IPS-20b (cell line): Measurements from ENCODE around the gene ULBP1.
"Not testable (repeated sequence)": the region's sequence is repeated elsewhere in the genome, so short reads cannot be mapped to it uniquely, and the experiment has no call there.

ENCODE experiments used
- H3K27ac ChIP-seq: one replicate; pipeline ENCODE4 v1.5.1; 2013; ENCODE audit warnings: low read length
- H3K27me3 ChIP-seq: 2 replicates; pipeline ENCODE4 v1.6.1; 2013; ENCODE audit warnings: mild to moderate bottlenecking, low read length, inconsistent platforms; ENCODE audit not compliant: insufficient read depth
- H3K36me3 ChIP-seq: 2 replicates; pipeline ENCODE4 v1.6.1; 2013; ENCODE audit warnings: low read depth, mild to moderate bottlenecking, inconsistent platforms, low read length, moderate library complexity; ENCODE audit not compliant: insufficient read depth
- H3K4me1 ChIP-seq: 2 replicates; pipeline ENCODE4 v1.6.1; 2013; ENCODE audit warnings: mild to moderate bottlenecking, control low read depth, inconsistent platforms, low read length, moderate library complexity; ENCODE audit not compliant: insufficient read depth
- H3K4me3 ChIP-seq: 2 replicates; pipeline ENCODE4 v1.5.1; 2013; ENCODE audit warnings: mild to moderate bottlenecking, low read length, inconsistent platforms
- H3K9ac ChIP-seq: 2 replicates; pipeline ENCODE4 v1.6.1; 2013; ENCODE audit warnings: low read depth, mild to moderate bottlenecking, inconsistent platforms, low read length, moderate library complexity
- H3K9me3 ChIP-seq: 2 replicates; pipeline ENCODE4 v1.6.1; 2013; ENCODE audit warnings: mild to moderate bottlenecking, low read depth, low read length, inconsistent platforms; ENCODE audit not compliant: insufficient read depth

Gene ULBP1

GRCh38 chr6:149946631-149947030, 17.1 kb upstream of the ULBP1 start:
- H3K27me3 ChIP-seq, result peaks cover 78% of the 10 kb centered on the region
- not testable (repeated sequence) for H3K4me1 ChIP-seq, H3K27ac ChIP-seq, H3K9ac ChIP-seq, H3K36me3 ChIP-seq, H3K4me3 ChIP-seq, H3K9me3 ChIP-seq

- peaks cover 78% of the 10 kb centered on the region for H3K27me3 ChIP-seq
- not testable (repeated sequence) for H3K36me3 ChIP-seq, H3K9me3 ChIP-seq, H3K9ac ChIP-seq, H3K4me3 ChIP-seq, H3K4me1 ChIP-seq, H3K27ac ChIP-seq
These were observed 16.2 kb upstream of the ULBP1 start for GRCh38 chr6:149947533-149947932.

GRCh38 chr6:149948011-149948410, 15.7 kb upstream of the ULBP1 start:
- Histone ChIP-seq H3K9ac (no peak overlapping the region), H3K4me3 (no peak overlapping the region), H3K9me3 (no peaks in the 10 kb centered on the region), H3K4me1 (no peaks in the 10 kb centered on the region), H3K27me3 (peaks cover 78% of the 10 kb centered on the region), H3K36me3 (no peaks in the 10 kb centered on the region), H3K27ac (no peak overlapping the region)

- Histone ChIP-seq H3K27me3 (peaks cover 78% of the 10 kb centered on the region), H3K27ac (no peak overlapping the region), H3K9me3 (no peaks in the 10 kb centered on the region), H3K9ac (no peak overlapping the region), H3K36me3 (no peaks in the 10 kb centered on the region), H3K4me3 (no peak overlapping the region), H3K4me1 (no peaks in the 10 kb centered on the region)
These were observed 15.1 kb upstream of the ULBP1 start for GRCh38 chr6:149948616-149949015.

- no peaks in the 10 kb centered on the region for H3K4me1 ChIP-seq
- no peak overlapping the region for H3K4me3 ChIP-seq
- H3K27ac ChIP-seq, result no peak overlapping the region
- no peaks in the 10 kb centered on the region for H3K36me3 ChIP-seq
- peaks cover 89% of the 10 kb centered on the region for H3K27me3 ChIP-seq
- no peaks in the 10 kb centered on the region for H3K9me3 ChIP-seq
- H3K9ac ChIP-seq, result no peak overlapping the region
These were observed 13.3 kb upstream of the ULBP1 start for GRCh38 chr6:149950423-149950822.

GRCh38 chr6:149951096-149951495, 12.6 kb upstream of the ULBP1 start:
- no peaks in the 10 kb centered on the region for H3K36me3 ChIP-seq
- no peak overlapping the region for H3K27ac ChIP-seq
- H3K9me3 ChIP-seq, result no peaks in the 10 kb centered on the region
- H3K4me3 ChIP-seq, result no peak overlapping the region
- peaks cover 95% of the 10 kb centered on the region for H3K27me3 ChIP-seq
- H3K9ac ChIP-seq, result no peak overlapping the region
- no peaks in the 10 kb centered on the region for H3K4me1 ChIP-seq

- no peak overlapping the region for H3K9ac ChIP-seq
- H3K27ac ChIP-seq, result no peak overlapping the region
- peaks cover 95% of the 10 kb centered on the region for H3K27me3 ChIP-seq
- H3K4me3 ChIP-seq, result no peak overlapping the region
- H3K36me3 ChIP-seq, result no peaks in the 10 kb centered on the region
- no peaks in the 10 kb centered on the region for H3K4me1 ChIP-seq
- H3K9me3 ChIP-seq, result no peaks in the 10 kb centered on the region
These were observed 12.1 kb upstream of the ULBP1 start for GRCh38 chr6:149951626-149952025.

GRCh38 chr6:149953390-149953789, 10.4 kb upstream of the ULBP1 start:
- not testable (repeated sequence) for H3K36me3 ChIP-seq, H3K4me3 ChIP-seq, H3K4me1 ChIP-seq, H3K9me3 ChIP-seq, H3K9ac ChIP-seq, H3K27ac ChIP-seq
- peaks cover 100% of the 10 kb centered on the region for H3K27me3 ChIP-seq

- H3K4me1 ChIP-seq, H3K9me3 ChIP-seq, H3K4me3 ChIP-seq, H3K36me3 ChIP-seq, H3K27ac ChIP-seq, H3K9ac ChIP-seq: not testable (repeated sequence)
- peaks cover 97% of the 10 kb centered on the region for H3K27me3 ChIP-seq
These were observed 9.8 kb upstream of the ULBP1 start for GRCh38 chr6:149953934-149954327.

- H3K4me3 ChIP-seq, H3K4me1 ChIP-seq, H3K9ac ChIP-seq, H3K36me3 ChIP-seq, H3K9me3 ChIP-seq, H3K27ac ChIP-seq: not testable (repeated sequence)
- peaks cover 97% of the 10 kb centered on the region for H3K27me3 ChIP-seq
These were observed 9.3 kb upstream of the ULBP1 start for GRCh38 chr6:149954328-149954983.

GRCh38 chr6:149954984-149955653, 8.6 kb upstream of the ULBP1 start:
- H3K9ac ChIP-seq, H3K36me3 ChIP-seq, H3K4me3 ChIP-seq, H3K4me1 ChIP-seq, H3K9me3 ChIP-seq, H3K27ac ChIP-seq: not testable (repeated sequence)
- H3K27me3 ChIP-seq, result peaks cover 97% of the 10 kb centered on the region

GRCh38 chr6:149955654-149956317, 8.0 kb upstream of the ULBP1 start:
- H3K27me3 ChIP-seq, result peaks cover 97% of the 10 kb centered on the region

More at GRCh38 chr6:149955654-149956317, 8.0 kb upstream of the ULBP1 start:
- not testable (repeated sequence) for H3K4me1 ChIP-seq, H3K27ac ChIP-seq, H3K4me3 ChIP-seq, H3K9ac ChIP-seq, H3K9me3 ChIP-seq, H3K36me3 ChIP-seq
